DMS79 treated with DMSO at 0.1 percent for 48 hours (cell line): ENCODE data around the gene GPC6.

ENCODE experiments used
- DNase-seq: peaks from one replicate; lab custom pipeline; 2025; lab: John Stamatoyannopoulos, UW

GPC6 gene

DNA sequence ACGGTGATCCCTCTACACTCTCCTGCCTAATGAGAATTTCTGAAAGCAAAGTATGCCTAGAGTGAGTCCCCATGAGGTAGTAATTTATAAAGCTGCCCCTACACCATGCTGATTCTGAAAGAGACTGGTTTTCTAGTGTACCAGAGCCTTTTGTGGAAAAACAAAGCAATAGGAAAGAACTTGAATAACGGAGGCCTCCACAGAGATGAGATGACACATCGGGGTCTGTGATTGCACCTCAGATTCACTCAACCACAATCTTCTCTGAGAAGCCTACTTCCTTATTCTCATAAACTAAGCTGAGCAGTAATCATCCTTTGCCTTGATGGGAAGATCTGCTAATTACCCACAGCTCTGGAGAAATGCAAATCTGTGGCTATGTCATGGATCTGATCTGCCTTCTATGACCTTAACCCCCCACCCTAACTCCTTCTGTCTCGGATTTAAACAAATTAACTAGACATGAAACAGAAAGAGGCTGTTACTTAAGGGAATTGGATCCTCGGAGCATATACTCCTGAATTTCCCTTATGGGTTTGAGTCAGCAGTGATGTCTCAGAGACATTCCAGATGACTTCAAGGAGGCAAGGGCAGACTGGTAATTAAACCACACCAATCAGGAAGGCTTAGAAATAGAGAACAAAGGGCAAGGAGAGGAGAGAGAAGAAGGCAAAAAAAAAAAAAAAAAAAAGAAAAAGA, 1124.8 kb downstream of the GPC6 start:
- DNase-seq, result no peak

DNA sequence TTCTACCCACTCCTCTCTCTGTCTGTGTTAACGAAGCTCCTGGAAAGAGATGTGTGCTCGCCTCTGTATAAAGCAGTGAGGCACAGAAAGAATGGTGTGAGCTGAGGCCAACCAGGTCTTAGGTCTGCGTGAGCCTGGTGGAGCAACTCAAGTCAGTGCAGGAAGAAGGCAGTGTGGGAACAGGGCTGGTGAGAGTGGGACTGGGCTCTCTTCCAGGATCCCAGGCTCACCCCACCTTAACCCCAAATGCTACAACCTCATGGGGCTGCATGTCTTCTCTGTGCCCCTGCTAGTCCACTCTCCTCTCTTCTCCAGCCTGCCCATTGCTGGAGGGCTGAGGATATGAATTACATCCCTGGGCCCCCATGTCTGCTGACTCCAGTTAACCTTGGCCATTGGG, 1125.5 kb downstream of the GPC6 start:
- DNase-seq, result no peak

DNA sequence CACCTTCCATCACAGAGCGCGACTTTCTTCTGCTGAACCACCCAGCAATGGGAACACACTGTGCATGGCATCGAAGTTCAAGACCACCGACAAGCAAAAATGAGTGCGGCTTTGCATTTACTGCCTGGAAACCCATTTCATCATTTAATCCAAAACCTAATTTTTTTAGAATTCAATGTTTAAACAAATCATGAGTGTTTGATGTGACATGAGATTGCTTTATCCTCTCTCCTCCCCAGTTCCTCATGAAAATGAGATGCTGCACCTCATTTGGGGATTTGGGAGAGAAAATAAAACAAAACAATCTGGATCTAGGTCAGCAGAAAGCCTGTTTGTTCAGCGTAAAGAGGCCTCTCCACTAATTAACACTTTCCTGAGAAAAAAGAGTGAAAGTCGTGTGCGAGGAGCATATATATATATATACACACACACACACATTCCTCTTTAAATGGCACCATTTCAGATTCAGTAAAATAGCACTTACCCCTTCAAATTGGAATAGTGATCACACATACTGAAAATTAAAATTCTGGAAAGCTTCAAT, 1126.6 kb downstream of the GPC6 start:
- DNase-seq, result no peak

DNA sequence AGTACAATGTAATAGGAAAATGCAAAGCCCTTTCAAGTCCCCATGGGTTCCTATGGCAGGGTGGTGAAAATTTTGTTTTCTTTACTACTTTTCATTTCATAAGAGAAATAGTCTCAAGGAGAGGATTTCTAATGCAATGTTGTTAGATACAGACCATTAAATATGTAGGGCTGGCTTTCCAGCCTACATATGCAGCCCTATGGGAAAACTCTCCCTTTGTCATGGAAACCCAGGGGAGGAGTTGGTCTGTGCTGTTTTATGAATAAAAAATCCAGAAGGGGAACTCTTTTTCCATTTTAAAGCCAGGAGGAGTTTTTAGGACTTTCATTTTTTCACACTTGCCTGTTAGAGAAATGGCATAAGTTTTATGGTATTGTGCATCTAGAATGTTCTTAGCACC, 1133.3 kb downstream of the GPC6 start:
- no peak for DNase-seq

DNA sequence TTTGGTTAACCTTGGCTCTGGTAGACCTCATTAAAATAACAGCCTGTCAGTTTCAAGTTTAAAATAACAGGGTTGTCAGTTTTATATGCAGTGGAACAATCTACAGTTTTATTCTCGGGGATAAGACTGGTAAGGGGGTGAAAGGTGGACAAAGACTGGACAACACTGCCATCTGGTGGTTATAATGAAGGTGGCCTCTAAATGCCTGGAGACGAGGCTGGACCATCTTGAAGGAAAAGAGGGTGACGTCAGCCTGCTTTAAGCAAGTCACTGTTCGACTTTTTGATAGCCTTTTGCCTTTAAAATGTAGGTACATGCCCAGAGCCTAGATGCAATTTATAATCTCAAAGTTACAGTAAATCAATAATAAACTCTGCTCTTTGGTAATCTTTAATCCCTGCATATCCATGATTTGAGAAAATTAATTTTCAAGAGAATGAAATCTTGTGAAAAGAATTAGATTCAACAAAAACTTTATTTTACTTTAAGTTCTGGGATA, 1135.9 kb downstream of the GPC6 start:
- peak; percentile 97 for DNase-seq

DNA sequence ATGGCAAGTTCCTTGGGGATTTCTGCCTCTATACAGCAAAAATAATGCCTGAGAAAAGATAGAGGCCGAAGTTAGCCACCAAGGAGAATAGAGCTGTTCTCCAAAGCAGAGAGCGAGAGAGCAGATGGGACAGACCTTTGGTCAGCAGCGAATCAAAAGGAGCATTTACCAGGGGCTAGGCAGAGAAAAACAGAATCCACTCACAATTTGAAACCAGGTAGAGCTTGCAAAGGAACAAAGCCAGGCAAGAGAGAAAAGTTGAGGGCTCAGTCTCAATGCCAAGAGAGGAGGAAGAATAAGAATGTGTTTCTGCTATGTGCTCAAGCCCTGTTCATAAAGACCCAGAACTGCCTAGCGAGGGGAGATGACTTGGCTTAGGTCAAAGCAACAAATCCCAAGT, 1140.1 kb downstream of the GPC6 start:
- DNase-seq, result no peak

DNA sequence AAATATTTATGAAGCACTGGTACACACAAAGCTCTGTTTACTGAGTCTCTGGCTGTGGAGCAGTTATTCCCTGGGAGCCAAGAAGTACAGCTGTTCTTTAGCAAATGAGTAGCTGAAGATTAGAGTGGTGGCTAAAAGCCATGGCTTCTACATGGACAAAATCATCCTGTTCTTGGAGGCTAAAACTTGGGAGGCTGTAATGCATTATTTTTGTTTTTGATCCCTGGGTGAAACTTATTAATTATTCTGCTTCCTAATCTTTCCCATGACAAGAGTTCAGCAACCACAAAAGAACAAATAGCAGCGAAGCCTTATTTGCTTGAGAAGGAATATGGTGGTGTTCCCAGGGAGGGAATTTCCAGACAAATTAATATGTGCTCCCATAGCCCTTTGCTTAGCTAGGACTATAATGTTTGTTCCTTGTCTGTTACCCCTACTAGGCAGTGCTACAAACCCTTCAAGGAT, 1143.4 kb downstream of the GPC6 start:
- DNase-seq, result no peak

DNA sequence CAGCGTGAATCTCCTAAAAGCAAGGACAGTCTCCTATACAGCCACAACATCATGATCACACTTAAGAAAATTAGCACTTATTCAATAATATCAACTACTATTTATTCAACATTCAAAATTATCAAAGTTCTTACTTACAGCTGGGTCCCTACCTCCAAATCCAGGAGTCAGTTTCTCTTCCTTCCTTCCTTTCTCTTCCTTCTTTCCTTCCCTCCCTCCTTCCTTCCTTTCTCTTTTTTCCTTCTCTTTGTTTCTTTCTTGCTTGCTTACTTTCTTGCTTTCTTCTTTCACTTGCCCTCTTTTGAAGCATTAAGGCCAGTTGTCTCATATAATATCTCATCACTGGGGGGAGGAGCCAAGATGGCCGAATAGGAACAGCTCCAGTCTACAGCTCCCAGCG, 1145.2 kb downstream of the GPC6 start:
- DNase-seq, result no peak

DNA sequence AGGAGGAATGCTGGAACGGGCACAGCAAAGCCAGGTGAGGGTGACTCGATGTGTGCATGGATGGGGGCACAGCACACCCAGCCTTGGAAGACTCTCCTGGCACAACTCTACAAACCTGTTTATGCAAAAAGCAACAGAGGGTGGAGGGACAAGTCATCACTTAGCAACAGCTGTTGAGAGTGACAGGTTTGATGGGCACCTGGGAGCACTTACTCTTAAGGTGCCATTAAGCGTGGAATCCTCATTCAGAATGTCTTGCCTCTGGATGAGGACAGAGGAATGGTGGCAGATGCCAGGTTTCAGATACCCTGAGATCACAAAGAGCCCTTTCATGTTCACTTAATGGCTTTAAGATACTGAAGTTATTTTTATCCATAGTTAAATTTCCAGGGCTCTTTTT, 1155.9 kb downstream of the GPC6 start:
- DNase-seq, result peak; percentile 99

DNA sequence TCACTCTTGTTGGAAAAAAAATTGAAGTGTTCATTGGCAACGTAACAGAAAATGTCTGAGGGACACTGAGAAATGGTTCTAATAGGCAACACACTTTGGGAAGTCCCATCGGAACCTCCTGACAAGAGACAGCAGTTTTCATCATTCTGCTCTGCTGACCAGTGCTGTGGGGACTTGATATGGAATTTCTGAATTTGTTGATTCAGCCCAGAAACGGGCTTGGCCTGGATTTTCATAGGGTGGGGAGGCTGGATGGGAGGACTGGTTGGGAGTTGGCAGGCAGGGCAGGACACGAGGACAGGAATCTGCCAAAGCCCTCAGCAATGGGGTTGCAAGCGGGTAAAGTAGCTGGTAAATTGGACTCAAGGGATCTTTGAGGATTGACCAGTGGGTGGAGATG, 1156.4 kb downstream of the GPC6 start:
- DNase-seq, result peak; percentile 71

DNA sequence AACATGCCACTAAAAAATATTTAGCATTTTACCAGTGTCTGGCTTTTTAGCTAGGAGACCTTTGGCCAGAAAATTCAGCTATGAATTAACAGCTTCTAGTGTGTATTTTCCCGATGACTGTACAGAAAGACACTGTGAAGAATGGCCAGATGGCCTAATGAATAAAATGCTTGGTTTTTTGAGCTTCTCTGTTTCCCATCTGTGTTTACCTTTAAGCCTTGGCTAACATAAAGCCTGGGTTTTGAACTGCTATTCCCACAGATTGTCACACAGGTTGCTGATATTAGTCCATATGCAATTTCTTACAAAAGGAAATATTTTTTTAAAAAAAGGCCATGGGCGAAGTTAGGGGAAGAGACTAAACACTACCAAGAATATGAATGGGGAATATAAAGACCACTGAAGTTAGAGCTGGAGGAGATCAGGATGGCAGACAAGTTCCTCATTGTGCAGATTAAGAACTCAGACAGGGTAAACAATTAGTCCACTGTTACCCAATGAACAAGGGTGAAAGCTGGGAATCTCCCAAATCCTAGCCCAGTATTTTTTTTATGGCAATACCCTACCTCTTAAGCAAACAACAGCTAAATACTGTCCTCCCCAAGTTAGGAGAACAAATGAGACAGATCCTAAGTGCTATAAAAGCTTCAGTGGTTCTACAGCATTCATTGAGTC, 1157.8 kb downstream of the GPC6 start:
- DNase-seq, result no peak

DNA sequence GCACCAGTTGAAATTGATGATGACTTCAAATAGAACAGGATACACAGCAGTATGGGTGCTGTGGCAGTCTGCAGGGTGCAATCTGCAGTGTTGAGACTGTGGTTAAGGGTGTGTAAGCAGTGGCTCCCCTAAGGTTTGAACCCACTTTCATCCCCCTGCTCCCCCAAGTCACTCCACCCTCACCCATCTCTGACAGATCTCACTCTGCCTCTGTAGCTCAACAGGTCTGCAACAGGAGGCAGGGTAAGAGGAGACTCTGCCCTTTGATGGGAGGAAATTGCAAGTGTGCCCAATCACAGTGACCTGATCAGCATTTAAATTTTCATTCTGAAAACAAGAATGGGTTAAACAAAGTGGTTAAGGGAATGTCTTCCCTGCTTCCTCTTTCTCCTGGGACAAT, 1160.4 kb downstream of the GPC6 start:
- no peak for DNase-seq

DNA sequence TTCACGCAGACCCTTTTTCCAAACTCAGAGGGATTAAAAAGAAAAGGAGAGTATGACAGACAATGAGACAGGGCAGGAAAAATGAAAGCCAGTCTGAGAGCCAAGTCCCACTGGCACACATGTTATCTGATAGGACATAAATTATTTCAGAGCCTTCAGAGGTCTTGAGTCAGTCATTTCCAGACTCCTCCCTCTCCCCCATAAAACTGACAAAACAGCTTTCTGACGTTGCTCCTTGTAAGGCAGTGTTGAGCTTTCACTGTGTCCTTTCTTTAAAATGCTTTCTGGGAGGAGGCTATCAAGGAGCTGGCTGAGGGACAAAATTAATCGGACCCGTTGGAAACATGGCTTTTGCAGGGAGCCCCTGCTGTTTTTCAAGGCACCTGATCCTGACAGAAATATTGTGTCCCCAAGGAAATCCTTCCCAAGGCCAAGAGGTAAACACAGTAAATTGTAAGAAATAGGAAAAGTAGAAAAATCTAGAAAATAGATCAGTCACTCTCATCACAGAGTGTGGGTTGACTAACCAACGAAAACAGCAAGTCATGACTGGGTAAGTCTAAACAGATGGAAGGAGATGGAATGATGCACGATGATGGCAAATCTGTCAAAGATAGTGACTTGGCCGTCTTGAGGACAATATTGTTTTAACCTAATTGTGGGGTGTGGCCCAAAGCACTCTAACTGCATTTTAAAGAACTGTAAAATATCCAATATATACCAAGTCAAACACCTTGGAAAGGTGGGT, 1163.2 kb downstream of the GPC6 start:
- DNase-seq, result no peak

DNA sequence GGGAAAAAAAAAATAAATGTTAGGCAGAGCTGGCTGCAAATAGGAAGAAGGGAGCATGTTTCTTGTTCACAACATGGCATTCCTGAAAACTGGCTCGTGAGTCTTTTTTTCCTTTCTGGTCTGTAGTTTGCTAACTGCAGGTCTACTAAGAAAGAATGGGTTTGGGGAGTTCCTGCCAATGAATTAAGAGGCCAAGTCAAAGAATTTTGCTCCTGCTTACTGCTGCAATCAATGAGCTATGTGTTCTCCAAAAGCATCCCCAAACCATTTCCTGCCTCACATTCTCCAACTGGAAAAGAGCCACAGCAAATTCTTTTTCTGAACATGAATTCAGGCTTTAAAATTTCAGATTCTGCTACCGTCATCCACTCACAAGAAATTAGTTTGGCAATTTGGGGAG, 1164.3 kb downstream of the GPC6 start:
- DNase-seq, result no peak

DNA sequence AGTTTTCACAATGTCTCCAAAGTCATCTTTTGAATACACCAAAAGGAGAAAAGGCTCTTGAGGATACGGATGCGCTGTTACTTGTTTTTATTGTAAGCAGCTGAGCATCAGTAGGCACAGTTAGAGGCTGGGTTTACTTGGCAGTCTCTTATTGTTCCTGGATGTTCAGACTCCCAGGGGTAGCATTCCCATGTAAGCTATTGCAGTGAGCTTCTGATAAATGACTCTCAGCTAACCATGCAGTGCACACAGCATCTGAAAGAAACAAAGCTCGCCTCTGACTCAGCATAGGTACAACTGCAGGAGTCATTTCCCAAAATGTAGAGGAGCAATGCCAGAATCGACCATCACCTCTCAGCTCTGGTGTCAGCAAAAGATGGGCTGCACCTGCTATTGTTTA, 1168.1 kb downstream of the GPC6 start:
- DNase-seq, result no peak

DNA sequence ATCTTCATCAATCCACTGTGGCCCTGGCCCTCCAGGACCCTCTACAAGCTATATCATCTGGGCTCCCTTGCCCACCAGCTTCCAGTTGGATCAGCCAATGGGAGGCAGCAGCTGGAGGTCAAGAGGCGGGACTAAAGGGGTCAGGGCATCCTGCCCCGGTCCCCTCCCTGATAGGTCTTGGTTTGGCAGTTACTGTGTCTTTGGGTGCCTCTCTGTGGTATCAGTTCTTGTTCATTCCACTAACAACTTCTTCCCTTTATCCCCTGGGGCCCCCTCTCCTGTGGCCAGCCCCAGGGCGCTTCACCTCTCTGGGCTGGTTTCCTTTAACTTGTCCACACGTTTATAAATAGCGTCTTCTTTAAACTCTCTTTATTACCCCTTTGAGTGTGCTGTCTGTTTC, 1169.3 kb downstream of the GPC6 start:
- no peak for DNase-seq

DNA sequence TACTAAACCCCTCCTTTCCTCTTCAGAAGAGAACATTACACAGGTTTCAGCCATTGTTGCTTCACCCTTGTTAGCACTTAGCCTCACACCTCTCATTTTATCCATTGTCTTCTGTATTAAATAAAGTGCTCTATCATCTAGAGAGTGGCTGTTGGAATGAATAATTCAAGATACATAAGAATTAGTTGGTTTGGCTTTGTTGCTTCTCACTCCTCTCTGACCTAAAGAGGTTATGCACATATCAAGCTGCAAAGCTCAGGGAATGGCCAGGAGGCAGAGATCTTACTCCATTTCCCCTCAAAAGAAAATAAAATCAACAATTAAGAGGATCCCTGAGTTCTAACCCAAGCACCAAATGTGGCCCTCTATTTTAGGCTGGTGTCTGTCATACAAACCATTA, 1173.2 kb downstream of the GPC6 start:
- DNase-seq, result no peak

DNA sequence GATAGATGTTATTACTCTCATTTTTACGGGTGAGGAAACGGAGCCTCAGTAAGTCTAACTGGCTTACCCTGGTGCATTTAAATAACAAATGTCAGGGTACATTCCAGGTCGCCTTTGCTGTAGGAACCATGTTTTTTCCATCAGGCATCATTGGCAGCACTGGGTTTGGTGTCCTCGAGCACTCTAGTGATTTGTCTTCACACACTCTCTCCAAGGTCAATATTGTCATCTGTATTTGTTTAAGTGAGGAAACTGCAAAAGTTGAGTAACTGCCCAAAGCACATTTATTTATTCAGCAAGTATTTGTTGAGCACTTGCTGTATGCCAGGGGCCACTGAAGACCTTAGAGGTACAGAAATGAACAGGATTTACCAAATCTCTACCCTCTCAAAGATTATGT, 1174.3 kb downstream of the GPC6 start:
- no peak for DNase-seq

DNA sequence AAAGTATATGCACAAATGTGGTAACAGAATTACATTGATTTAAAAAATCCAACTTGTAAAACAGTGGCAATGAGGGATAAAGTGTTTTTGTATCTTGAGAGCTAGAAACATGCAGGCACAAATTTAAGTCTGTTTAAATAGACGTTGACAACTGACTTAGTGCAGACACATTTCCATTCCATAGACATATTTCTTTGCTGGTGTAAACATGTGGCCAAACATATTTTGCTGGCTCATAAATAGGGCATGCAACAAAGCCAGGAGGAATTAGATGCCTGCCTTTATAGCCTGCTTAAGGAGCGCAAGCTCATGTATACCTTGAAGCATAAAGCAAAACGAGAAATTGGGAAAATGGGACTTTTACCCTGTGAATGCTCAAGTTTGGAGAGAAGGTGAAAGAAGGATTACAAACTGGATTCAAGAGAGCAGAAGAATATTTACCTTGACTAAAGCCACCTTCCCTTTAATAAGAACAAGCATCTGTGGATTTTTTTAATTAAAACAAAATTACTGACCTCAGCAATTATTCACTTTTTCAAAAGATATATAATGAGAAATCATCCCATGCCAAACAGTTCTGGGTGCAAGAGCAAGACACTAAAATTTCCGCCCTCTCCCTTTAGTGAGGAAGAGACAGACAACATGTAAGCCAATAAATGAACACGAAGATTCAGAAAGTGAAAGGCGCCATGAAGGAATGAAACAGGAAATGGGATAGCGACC, 1181.9 kb downstream of the GPC6 start:
- DNase-seq, result no peak

DNA sequence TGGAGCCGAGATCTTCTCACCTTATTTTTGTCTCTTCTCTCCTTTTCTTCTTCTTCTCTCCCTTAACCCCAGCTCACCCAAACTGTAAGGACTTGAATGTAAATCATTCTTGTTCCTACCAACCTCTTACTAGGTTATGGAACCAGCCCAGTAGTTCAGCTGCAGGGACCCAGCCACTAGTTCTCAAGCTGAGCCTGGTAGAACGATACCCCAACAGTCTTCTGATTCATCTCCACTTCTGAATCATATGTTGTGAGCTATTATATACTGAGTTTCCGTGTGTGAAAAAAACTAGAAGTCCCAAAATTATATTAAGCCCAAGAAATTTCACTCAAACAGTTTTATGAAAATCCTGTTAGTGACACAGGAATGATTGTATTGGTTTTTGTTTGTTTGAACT, 1185.1 kb downstream of the GPC6 start:
- DNase-seq, result no peak

DNA sequence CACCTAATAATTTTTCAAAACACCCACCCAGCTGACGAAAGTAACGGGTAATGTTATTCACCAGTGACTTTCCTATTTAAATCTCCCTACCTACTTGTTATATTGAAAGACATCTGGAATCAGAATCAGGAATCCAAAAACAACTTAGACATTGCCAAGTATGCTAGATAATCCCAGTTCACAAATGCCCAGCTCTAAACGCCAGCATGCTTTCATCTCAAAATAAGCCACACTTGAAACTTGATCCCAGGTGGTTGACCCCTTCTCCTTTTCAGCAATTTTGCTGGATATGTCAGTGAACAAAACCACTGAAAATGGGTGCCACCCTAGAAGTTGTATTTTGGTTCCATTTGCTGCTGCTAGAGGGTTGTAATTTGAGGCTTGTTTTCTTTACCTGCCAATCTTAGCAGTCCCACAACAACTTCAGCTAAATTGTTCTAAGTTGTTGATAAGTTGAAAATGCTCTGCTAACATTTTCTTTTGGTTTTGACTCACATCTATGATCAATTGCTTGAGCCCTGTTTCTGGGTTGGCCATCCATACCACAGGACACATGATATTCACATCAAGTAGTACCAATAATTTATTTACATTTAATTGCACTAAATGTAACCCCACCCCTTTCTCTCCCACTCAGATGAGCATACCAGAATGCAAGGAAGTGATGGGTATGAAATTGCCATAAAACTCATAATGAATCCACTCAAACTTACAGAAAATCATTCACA, 1186.4 kb downstream of the GPC6 start:
- no peak for DNase-seq
